HepG2 (cell line): ENCODE data around the gene JPT1. TPM values are rescaled to one million over a fixed set of nuclear protein-coding genes. Genes with fewer than 3 reads are reported as not detected.
A peak's percentile ranks its signal among the peaks of the same experiment; 100 is the strongest.

Experiments used
- CSRNP2 ChIP-seq: sonication (generic); formaldehyde crosslinking; conservative IDR thresholded peaks from 2 replicates; pipeline ENCODE4 v1.8.0; 2022; ENCODE audit warnings: low read depth, missing genetic modification reagents
- FOXA1 ChIP-seq, 2 experiments: fragments of 450-650 bp in 1 of 2; sonication (generic) in 1 of 2; formaldehyde crosslinking in 1 of 2; IDR thresholded peaks; 2 replicates each; pipeline versions ENCODE4 v1.4.0 to v1.6.1; 2016 to 2020; ENCODE audit warnings: missing genetic modification reagents in 1 of 2
- THAP9 ChIP-seq: sonication (generic); formaldehyde crosslinking; IDR thresholded peaks from 2 replicates; pipeline ENCODE4; 2020; ENCODE audit warnings: missing genetic modification reagents, mild to moderate bottlenecking, borderline replicate concordance
- TSC22D2 ChIP-seq: sonication (generic); formaldehyde crosslinking; IDR thresholded peaks from 2 replicates; pipeline ENCODE4 v1.5.1; 2020; ENCODE audit warnings: missing genetic modification reagents, mild to moderate bottlenecking, borderline replicate concordance
- ZMYM3 ChIP-seq: sonication (generic); formaldehyde crosslinking; IDR thresholded peaks from 2 replicates; pipeline ENCODE4 v1.5.1; 2020; ENCODE audit warnings: mild to moderate bottlenecking, missing genetic modification reagents
- ZNF263 ChIP-seq: sonication (generic); formaldehyde crosslinking; IDR thresholded peaks from 2 replicates; pipeline ENCODE4 v1.4.0; 2020; ENCODE audit warnings: missing genetic modification reagents
- ZNF280B ChIP-seq: sonication (generic); formaldehyde crosslinking; IDR thresholded peaks from 2 replicates; pipeline ENCODE4 v1.5.0; 2020; ENCODE audit warnings: missing genetic modification reagents, mild to moderate bottlenecking, borderline replicate concordance
- ZNF878 ChIP-seq: sonication (generic); formaldehyde crosslinking; IDR thresholded peaks from 2 replicates; pipeline ENCODE4 v1.8.1; 2023; ENCODE audit warnings: mild to moderate bottlenecking, missing genetic modification reagents, moderate library complexity
- polyA plus RNA-seq, 8 experiments: library from polyadenylated mRNA; depleted of rRNA in 3 of 8; stranded (reverse) in 7 of 8; unstranded in 1 of 8; fragments of >200 nt; fragmentation: Illumina TruSeq in 4 of 8; extraction: Trizol in 4 of 8; gene quantifications; 2 replicates each; pipeline versions ENCODE4 v1.2.1 to v1.2.3, GENCODE V29; 2011 to 2016; ENCODE audit warnings: low read depth in 4 of 8, missing spikeins in 1 of 8, mixed read lengths in 1 of 8; ENCODE audit not compliant: insufficient read depth in 1 of 8
- total RNA-seq, 5 experiments: library from RNA; depleted of rRNA; stranded (reverse); fragments of >200 nt; fragmentation: Illumina TruSeq; extraction: Trizol; gene quantifications; 2 replicates each; pipeline ENCODE4 v1.2.3, GENCODE V29; 2016; ENCODE audit warnings: low read depth in 1 of 5
- TF ChIP-seq, protein P1 (sequence below): sonication (generic); formaldehyde crosslinking; IDR thresholded peaks from 2 replicates; pipeline ENCODE4 v1.8.1; 2022; ENCODE audit warnings: mild to moderate bottlenecking, missing genetic modification reagents
- TF ChIP-seq, protein P2 (sequence below): sonication (generic); formaldehyde crosslinking; IDR thresholded peaks from 2 replicates; pipeline ENCODE4 v1.4.0; 2020; ENCODE audit warnings: missing genetic modification reagents

Gene JPT1
- total and polyA plus RNA-seq, 2 of the 13 experiments (the other 11 are each of a cell fraction or from before 2014, with no cell fraction given), result 43.3 to 256 TPM

GRCh38 chr17:75154195-75155106, at the start of gene JPT1 (continued):
- TF ChIP-seq THAP9, result no peak
- TF ChIP-seq ZMYM3 (CRISPR knock-in tag), result no peak
- peak; percentile 78; the same call in 1 of the 2 replicates for TF ChIP-seq ZNF878 (CRISPR knock-in tag)
- peak; percentile 76; the same call in 1 of the 2 replicates for TF ChIP-seq TSC22D2 (CRISPR knock-in tag)
- no peak for TF ChIP-seq FOXA1 (IDR thresholded peaks at IDR 0.05)
- TF ChIP-seq FOXA1 (CRISPR knock-in tag; IDR thresholded peaks at IDR 0.05), result peak; percentile 2; the same call in 1 of the 2 replicates
- peak; percentile 94 for TF ChIP-seq ZNF280B (CRISPR knock-in tag)
- TF ChIP-seq, protein P1, sequence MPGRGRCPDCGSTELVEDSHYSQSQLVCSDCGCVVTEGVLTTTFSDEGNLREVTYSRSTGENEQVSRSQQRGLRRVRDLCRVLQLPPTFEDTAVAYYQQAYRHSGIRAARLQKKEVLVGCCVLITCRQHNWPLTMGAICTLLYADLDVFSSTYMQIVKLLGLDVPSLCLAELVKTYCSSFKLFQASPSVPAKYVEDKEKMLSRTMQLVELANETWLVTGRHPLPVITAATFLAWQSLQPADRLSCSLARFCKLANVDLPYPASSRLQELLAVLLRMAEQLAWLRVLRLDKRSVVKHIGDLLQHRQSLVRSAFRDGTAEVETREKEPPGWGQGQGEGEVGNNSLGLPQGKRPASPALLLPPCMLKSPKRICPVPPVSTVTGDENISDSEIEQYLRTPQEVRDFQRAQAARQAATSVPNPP, result peak; percentile 84
- TF ChIP-seq ZNF263 (CRISPR knock-in tag), result peak; percentile 45; the same call in 1 of the 2 replicates
- TF ChIP-seq, protein P2, sequence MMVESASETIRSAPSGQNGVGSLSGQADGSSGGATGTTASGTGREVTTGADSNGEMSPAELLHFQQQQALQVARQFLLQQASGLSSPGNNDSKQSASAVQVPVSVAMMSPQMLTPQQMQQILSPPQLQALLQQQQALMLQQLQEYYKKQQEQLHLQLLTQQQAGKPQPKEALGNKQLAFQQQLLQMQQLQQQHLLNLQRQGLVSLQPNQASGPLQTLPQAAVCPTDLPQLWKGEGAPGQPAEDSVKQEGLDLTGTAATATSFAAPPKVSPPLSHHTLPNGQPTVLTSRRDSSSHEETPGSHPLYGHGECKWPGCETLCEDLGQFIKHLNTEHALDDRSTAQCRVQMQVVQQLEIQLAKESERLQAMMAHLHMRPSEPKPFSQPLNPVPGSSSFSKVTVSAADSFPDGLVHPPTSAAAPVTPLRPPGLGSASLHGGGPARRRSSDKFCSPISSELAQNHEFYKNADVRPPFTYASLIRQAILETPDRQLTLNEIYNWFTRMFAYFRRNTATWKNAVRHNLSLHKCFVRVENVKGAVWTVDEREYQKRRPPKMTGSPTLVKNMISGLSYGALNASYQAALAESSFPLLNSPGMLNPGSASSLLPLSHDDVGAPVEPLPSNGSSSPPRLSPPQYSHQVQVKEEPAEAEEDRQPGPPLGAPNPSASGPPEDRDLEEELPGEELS (CRISPR knock-in tag), result peak; percentile 42; the same call in 1 of the 2 replicates
- no peak for TF ChIP-seq CSRNP2 (CRISPR knock-in tag)
